SKM-1 (cell line): ENCODE data around the gene CHST15.

ENCODE experiments used
- DNase-seq: peaks from one replicate; lab custom pipeline; 2025; ENCODE audit not compliant: unreplicated experiment; lab: John Stamatoyannopoulos, UW

Gene CHST15

GRCh38 chr10:124032087-124032935 lies 61.1 kb downstream of the CHST15 start:
- no peak for DNase-seq

GRCh38 chr10:124030492-124031110 lies 62.8 kb downstream of the CHST15 start:
- no peak for DNase-seq

GRCh38 chr10:124030061-124030460 lies 63.3 kb downstream of the CHST15 start:
- no peak for DNase-seq

- DNase-seq = no peak
Measured at GRCh38 chr10:124029559-124029958, 63.8 kb downstream of the CHST15 start.

- DNase-seq = no peak
Measured at GRCh38 chr10:124028700-124029480, 64.5 kb downstream of the CHST15 start.

- DNase-seq = no peak
Measured at GRCh38 chr10:124027651-124028050, 65.7 kb downstream of the CHST15 start.

GRCh38 chr10:124027031-124027611 lies 66.3 kb downstream of the CHST15 start:
- DNase-seq = no peak

- DNase-seq = no peak
Measured at GRCh38 chr10:124026589-124026939, 66.8 kb downstream of the CHST15 start.

- DNase-seq = no peak
Measured at GRCh38 chr10:124025660-124026588, 67.5 kb downstream of the CHST15 start.

GRCh38 chr10:124025152-124025551 lies 68.2 kb downstream of the CHST15 start:
- DNase-seq = no peak

GRCh38 chr10:124022066-124022465 lies 71.3 kb downstream of the CHST15 start:
- no peak for DNase-seq

- no peak for DNase-seq
Measured at GRCh38 chr10:124020981-124021815, 72.2 kb downstream of the CHST15 start.

GRCh38 chr10:124019886-124020797 lies 73.3 kb downstream of the CHST15 start:
- no peak for DNase-seq

GRCh38 chr10:124018886-124019525 lies 74.4 kb downstream of the CHST15 start:
- no peak for DNase-seq

GRCh38 chr10:124017729-124018128 lies 75.7 kb downstream of the CHST15 start:
- DNase-seq = no peak

GRCh38 chr10:124016804-124017375 lies 76.5 kb downstream of the CHST15 start:
- DNase-seq = no peak

- no peak for DNase-seq
Measured at GRCh38 chr10:124015991-124016390, 77.4 kb downstream of the CHST15 start.
